COLO829 (cell line): ENCODE results near the gene B3GNT3.
"Not testable (repeated sequence)": the region's sequence is repeated elsewhere in the genome, so short reads cannot be mapped to it uniquely, and the experiment has no call there.

Experiments
- DNase-seq: peaks from one replicate; pipeline ENCODE4 v3.0.0; 2012; ENCODE audit warnings: low spot score

B3GNT3 gene

GRCh38 chr19:17766543-17767131, 28.3 kb upstream of the B3GNT3 start:
- peak; percentile 22 for DNase-seq

DNA sequence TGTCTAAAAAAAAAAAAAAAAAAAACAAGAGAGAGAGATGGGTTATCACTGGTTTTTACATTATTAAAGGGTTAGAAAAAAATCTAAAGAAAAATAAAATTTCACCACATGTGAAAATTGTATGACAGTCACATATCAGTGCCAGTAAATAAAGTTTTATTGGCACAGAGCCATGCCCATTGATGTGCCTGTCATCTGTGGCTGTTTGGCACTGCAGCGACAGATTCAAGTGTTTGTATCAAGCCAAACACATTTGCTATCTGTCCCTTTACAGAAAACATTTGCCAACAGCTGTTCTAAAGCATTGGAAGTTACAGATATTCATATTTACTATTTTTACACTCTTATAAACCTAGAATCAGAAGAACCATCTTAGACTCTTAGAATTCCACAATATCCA, 27.4 kb upstream of the B3GNT3 start:
- no peak for DNase-seq

DNA sequence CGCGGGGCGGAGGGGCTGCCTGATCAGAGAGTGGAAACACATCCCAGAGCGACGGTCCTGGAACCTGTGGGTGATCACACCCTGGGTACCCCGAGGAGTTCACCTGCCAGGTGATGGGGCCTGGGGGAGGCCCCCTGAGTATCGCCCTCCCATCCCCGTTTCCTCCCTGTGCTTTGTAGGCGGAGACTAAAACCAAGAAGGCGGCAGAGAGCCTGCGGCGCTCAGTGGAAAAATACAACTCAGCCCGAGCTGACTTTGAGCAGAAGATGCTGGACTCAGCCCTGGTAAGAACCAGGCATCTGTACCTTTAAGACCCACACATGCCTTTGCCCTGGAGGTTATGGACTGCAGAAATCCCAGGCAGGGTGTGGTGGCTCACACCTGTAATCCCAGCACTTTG, 24.3 kb upstream of the B3GNT3 start:
- no peak for DNase-seq

GRCh38 chr19:17772172-17772571, 22.8 kb upstream of the B3GNT3 start:
- no peak for DNase-seq

DNA sequence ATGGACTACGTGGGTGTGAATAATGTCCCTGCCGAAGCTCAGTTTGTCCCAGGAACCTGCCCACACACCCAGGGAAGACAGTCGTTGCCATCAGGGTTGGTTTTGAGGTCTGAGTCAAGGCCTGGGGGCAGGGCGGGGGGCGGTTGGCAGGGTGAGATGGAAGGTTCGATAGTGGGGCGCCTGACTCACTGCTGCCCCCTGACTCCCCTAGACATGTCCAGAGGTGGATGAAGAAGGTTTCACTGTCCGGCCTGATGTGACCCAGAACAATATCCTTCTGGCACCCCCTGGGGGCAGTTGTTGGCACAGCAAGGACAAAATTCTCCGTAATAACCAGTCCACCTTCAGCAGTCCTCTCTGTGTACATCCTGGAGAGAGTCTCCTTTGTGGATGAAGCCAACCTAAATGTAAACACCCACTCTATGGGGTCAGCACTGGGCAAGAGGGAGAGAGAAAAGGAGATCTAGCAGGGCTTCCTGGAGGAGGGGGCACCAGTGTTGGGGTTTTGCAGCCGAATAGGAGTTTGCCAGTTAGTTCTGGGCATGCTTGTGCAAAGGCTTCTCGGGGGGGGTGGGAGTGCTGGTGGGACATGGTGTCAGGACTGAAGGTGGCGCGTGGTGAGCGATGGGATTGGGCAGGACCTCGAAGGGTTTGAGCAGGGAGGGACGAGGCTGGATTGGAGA, 19.6 kb upstream of the B3GNT3 start:
- DNase-seq = peak; percentile 57

DNA sequence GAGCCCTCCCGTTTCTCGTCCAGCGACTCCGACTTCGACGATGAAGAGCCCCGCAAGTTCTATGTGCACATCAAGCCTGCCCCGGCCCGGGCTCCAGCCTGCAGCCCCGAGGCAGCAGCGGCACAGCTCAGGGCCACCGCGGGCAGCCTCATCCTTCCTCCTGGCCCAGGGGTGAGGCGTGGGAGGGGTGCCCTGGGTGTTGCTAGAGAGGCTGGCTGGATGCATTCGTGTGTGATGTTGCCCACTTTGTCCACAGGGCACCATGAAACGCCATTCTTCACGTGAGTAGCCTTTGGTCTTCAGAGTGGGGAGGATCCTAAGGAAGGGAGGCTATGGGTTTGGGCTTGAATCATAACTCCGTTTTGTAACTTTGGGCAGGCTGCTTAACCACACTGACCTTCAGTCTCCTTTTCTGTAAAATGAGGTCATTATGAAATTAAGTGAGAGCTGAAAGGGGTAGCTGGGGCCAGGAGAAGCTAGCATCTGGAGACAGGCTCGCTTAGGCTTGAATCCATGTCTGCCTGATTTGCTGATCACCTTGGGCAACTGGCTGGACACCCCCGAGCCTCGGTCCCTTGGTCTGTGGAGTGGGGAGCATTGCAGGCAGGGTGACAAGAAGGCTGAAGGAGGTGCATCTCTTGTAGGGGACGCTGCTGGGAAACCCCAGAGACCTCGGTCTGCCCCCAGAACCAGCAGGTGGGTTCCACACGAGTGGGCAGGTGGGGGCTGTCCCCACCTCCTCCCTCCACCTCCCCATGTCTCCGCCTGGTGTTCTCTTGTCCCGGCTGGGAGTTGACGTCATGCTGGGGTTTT, 18.7 kb upstream of the B3GNT3 start:
- DNase-seq = no peak

DNA sequence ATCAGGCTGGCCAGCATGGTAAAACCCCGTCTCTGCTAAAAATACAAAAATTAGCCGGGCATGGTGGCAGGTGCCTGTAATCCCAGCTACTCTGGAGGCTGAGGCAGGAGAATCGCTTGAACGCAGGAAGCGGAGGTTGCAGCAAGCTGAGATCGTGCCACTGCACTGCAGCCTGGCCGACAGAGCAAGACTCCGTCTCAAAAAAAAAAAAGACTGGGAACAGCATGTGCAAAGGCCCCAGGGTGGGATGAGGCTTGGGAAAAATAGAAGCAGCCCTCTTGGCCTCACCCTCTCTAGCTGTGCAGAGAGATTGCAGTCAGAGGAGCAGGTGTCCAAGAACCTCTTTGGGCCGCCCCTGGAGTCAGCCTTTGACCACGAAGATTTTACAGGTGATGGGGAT, 17.1 kb upstream of the B3GNT3 start:
- not testable (repeated sequence) for DNase-seq

DNA sequence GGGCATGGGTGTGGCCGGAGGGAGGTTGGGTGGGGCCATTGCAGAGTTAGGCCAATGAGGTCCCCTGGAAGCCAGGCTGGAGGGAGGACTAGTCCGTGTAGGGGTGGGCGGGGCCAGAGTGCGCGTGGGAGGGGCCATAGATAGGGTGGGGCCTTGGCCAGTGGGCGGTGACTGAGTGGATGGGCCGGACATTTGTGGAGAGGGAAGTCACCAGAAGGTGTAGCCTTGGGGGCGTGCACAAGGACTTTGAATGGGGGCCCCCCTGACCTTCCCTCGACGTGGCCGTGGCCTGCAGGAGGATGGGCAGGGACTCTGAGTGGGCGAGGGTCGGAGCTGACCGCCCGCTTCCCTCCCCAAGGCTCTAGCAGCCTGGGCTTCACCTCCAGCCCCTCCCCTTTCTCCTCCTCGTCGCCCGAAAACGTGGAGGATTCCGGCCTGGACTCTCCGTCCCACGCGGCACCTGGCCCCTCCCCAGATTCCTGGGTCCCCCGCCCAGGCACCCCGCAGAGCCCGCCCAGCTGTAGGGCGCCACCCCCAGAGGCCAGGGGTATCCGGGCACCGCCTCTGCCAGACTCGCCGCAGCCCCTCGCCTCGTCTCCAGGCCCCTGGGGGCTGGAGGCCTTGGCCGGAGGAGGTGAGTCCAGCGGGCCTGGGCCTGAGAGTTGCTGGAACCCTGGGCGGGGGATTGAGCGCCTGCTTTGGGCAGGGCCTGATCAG, 16.5 kb upstream of the B3GNT3 start:
- peak; percentile 90 for DNase-seq

GRCh38 chr19:17778968-17779929, 15.7 kb upstream of the B3GNT3 start:
- DNase-seq = peak; percentile 90

- DNase-seq = no peak
These were observed 14.2 kb upstream of the B3GNT3 start for GRCh38 chr19:17780781-17781180.

- DNase-seq = not testable (repeated sequence)
These were observed 11.2 kb upstream of the B3GNT3 start for GRCh38 chr19:17783721-17784120.

DNA sequence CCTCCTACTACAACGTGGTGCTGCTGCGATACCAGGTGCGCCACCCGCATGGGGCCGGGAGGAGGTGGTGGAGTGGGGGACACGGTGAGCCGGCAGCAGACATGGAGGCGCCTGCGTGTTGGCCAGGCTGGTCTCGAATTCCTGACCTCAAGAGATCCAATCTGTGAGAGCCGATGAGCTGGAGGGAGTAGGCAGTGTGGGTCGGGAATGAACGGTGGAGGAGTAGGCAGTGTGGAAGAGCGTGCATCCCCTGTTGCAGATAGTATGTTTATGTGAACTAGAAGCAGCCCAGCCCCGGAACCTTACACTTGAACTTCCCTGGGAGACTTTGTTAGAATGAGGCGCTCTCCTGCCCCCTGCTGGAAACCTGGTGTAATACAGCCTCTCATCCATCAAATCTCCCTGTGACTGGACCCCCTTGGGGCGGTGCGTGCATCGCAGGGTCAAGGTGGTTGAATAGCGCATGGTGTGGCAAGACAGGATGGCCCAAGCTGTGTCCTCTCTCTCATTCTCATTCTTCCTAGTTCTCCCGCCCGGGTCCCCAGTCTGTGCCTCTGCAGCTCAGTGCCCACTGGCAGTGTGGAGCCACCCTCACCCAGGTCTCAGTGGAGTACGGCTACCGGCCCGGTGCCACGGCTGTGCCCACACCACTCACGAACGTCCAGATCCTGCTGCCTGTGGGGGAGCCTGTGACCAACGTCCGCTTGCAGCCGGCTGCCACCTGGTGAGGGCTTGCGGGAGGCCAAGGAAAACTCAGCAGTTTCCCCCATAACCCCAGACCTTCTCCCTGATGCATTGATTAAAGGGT, 10.5 kb upstream of the B3GNT3 start:
- DNase-seq = peak; percentile 68

DNA sequence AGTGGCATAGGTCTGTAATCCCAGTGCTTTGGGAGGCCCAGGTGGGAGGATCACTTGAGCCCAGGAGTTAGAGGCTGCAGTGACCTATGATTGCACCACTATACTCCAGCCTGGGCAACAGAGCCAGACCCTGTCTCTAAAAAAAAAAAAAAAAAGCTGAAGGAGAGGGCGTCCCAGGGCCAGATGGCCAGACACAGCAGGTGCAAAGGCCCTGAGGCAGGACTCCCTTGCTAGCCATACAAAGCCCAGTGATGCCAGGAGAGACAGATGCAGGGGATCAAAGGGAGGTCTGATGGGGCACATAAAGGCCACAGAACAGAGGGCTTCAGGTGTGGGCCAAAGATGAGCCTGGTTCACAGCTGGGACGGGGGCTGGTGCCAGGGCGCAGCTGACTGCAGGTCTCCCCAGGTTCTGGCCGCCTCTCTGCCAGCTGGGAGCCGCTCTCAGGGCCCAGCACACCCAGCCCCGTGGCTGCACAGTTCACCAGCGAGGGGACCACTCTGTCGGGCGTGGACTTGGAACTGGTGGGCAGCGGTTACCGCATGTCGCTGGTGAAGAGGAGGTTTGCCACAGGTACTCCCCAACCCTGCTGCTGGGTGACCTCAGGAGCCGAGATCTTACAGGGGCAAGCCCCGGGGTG, 7.5 kb upstream of the B3GNT3 start:
- no peak for DNase-seq

DNA sequence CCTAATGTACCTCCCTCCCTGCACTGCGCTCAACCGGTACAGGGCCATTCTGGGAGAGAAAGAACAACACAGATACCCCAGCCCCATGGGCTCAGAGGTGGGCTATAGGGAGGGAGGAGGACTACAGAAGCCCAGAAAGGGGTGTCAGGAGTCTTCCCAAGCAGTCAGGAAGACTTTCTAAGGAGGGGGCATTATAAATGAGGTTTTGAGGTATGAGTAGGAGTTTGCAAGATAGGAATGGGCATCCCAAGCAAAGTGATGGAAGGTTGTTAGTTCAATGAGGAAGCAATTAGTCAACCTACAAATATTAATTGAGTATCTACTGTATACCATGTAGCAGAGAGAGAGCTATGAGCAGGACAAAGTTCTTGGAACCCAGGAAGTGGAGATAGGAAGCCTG, 6.3 kb upstream of the B3GNT3 start:
- DNase-seq = no peak

DNA sequence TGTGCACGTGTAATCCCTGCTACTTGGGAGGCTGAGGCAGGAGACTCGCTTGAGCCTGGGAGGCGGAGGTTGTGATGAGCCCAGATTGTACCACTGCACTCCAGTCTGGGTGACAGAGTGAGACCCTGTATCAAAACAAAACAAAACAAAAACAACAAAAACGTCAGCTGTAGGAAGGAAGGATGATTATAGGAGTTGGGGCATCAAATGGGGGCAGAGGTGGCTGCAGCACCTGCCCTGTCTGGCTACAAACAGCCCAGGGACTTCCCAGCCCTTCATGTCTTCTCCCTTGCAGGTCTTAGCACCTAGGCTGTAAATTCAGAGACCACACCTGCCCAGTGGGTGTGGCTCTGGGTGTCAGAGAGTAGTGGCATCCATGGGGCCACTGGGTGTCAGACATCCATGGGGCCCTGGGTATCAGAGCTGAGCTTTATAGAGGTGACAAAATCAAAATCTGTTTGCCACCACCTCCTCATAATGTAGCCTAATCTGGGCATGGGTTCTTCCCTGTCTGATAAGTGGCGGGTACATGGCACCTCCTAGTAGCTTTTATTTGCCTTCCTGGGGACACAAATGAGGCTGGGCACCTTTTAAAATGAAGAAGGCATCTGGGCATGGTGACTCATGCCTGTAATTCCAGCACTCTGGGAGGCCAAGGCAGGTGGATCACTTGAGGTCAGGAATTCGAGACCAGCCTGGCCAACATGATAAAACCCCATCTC, 4.7 kb upstream of the B3GNT3 start:
- DNase-seq = no peak

DNA sequence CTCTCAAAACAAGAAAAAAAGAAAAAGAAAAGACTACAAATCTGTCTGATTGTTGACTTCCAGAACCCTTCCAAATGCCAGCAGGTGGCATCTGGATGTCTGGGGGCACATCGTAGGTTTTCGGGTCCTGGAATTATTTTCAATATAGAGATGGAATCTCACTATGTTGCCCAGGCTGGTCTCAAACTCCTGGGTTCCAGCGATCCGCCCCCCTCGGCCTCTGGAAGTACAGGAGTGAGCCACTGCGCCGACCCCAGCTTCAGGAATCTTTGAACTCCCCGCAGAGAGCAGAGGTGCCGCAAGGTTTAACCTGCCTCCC, 567 bp upstream of the B3GNT3 start:
- no peak for DNase-seq

- no peak for DNase-seq
These were observed 538 bp downstream of the B3GNT3 start for GRCh38 chr19:17795495-17795856.

DNA sequence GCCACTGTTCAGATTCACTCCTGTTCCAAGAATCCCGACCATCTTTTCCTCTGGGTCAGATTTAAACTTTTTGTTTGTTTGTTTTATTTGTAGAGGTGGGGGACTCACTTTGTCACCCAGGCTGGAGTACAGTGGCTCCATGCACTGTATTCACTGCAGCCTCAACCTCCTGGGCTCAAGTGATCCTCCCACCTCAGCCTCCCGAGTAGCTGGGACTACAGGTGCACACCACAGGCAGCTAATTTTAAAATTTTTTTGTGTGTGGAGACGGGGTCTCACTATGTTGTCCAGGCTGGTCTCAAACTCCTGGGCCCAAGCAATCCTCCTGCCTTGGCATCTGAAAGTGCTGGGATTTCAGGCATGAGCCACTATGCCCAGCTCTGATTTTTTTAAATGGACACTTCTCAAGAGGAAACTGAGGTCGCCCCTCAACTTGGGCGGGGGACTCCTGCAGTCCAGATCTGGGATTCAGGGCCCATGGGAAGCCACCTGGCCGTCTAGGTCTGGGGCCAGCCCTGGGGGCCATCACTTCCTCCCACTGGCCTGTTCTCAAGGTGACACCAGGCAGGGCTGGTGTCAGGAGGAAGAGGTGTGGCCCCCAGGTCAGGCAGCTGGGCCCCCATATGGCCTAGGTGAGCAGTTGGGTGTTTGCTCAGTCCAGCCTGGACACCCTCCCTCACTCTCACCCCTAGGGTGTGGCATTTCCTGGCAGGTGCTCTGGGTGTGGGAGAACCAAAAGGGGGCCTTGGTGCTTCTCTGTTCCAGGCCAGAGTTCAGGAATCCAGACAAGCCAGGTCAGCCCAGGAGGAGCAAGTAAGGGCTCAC, 1.3 kb downstream of the B3GNT3 start:
- DNase-seq = no peak
